GF-D8 (cell line): ENCODE data around the gene NCL.
A peak's percentile ranks its signal among the peaks of the same experiment; 100 is the strongest.

Experiments
- DNase-seq: peaks from one replicate; lab custom pipeline; 2025; lab: John Stamatoyannopoulos, UW

The NCL gene, protein sequence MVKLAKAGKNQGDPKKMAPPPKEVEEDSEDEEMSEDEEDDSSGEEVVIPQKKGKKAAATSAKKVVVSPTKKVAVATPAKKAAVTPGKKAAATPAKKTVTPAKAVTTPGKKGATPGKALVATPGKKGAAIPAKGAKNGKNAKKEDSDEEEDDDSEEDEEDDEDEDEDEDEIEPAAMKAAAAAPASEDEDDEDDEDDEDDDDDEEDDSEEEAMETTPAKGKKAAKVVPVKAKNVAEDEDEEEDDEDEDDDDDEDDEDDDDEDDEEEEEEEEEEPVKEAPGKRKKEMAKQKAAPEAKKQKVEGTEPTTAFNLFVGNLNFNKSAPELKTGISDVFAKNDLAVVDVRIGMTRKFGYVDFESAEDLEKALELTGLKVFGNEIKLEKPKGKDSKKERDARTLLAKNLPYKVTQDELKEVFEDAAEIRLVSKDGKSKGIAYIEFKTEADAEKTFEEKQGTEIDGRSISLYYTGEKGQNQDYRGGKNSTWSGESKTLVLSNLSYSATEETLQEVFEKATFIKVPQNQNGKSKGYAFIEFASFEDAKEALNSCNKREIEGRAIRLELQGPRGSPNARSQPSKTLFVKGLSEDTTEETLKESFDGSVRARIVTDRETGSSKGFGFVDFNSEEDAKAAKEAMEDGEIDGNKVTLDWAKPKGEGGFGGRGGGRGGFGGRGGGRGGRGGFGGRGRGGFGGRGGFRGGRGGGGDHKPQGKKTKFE

DNA sequence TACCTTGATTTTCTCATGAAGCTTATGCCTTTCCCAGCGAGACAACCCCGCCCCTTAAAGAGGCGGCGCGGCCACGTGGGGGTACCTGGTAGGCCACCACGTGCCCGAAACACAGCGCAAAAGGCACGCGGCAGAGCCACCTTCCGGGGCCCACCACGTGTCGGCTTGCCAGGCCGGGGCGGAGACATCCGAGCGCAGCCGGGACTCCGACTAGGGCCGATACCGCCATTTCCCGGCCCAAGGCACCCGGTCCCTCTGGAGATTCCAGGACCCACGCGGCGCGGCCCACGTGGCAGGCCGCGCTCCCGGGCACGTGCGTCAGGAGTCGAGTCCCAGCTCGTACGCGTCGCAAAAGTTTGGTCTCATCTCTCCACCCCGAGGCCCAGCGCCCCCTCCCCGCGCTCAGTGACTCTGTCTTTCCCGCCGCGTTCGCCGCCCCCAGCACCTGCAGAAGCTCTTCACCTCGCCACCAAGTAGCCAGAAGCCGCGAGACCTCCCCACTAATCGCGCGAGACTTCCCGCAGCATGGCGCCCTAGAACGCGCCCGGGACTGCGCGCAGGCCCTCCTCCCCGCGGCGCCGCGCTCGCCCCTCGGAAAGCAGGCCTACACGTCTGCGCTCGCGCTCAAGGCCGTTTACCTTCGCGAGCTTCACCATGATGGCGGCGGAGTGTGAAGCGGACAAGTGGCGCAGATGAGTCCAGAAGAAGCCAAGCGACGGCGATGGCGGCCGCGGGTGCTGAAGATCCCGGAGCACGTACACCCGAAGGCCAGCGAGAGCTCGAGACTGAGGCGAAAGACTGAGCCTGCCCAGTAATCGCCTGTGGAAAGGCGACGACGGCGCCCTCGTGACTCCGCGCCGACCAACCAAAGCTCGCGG is at the start of gene NCL:
NCL (minus strand) TSS at position 787 of the 878 bp plus-strand sequence; CDS start at position 656, 131 bp downstream.
- DNase-seq, result peak; percentile 21

DNA sequence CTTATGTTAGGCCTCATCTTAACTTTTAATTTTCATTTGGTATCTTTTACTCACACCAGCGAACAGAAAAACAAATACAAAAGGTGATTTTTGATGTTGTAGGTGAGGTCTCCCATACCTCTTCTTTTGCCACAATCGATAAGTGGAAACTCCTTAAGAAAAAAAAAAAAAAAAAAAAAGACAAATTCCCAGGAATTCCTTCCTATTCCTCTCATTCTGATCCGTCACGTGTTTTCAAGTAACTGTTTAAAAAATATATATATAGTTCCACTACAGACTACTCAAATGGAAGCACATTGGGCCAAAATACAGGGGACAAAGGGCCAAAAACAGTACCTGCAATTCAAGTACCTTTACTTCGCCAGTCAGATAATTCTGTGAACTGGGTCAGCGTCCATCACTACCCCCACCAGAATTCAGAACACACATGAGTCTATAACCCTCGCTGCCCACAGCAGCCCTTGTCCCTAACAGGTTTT is 49.5 kb upstream of the NCL start:
- no peak for DNase-seq

DNA sequence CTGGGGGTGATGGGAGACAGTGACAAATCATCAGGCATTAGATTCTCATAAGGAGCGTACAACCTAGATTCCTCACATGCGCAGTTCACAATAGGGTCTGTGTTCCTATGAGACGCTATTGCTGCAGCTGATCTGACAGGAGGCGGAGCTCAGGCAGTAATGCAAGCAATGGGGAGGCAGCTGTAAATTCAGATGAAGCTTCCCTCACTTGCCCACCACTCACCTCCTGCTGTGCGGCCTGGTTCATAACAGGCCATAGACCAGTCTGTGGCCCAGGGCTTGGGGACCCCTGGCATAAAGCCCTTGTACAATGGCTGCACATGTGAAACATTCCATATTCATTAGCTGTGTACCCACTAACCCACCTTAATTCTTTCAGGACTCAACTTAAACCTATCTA is 47.9 kb upstream of the NCL start:
- no peak for DNase-seq

DNA sequence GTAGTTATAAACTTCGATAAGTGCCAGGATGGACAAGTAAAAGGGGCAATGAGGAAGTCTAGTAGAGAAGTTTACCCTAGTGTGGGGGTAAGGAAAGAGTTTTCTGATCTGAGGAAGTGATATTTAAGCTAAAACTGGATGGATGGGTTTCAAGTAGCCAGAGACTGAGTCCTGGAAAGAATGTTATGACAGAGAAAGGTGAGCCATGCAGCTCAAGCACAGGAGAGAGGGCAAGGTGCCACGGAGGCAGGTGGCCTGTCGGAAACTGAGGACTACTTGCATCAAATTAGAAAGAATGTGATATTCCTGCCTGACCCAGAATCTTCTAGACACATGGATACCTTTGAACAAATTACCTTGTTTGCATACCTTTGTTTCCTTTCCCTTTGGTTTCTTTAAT is 39.5 kb upstream of the NCL start:
- no peak for DNase-seq

DNA sequence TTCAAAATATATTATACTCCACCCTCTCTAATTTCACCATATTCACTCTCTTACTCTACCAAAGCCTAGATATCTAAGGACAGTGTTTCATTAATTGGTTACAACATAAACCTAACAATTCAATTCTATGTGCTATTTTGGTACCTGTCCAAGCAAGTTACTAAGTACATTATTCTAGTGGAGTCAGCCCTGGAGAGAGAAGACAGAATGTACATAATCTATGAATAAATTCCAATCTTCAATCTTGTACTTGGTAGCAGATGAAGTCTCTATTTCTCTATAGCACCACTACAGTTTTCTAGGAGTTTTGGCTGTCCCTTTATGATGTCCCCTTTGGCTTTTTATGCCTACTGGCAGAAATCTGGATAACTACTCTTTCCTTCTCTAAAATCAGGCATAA is 38.3 kb upstream of the NCL start:
- DNase-seq, result no peak

DNA sequence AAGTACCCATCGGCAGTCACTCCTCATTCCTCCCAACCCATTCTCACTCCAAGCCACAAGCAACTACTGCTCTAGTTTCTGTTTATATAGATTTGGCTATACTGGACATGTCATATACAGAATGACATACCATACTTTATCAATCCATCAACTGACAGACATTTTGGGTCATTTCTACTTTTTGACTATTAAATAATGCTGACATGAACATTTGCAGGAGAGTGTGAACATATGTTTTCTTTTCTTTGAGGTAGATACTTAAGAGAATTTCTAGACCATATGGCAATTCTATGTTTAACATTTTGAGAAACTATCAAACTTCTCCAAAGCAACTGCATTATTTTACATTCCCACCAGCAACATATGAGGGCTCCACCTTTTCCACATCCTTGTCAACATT is 33.4 kb upstream of the NCL start:
- no peak for DNase-seq

DNA sequence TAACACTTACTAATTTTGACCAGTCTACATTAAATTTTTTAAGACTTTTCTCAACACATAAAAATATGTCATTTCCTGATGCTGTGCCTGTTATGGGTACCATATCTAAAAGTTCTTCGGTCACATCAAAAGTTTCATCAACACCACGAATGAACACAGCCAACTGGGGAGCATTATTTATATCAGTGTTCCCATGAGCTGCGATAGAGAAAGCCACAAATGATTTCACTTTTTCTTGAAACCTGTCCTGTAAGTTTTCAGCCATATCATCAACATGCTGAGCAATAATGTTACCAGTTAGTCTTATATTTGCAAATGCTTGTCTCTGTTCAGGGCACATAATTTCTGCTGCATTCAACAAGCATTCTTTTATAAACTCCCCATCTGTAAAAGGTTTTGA is 30.4 kb upstream of the NCL start:
- DNase-seq, result no peak

DNA sequence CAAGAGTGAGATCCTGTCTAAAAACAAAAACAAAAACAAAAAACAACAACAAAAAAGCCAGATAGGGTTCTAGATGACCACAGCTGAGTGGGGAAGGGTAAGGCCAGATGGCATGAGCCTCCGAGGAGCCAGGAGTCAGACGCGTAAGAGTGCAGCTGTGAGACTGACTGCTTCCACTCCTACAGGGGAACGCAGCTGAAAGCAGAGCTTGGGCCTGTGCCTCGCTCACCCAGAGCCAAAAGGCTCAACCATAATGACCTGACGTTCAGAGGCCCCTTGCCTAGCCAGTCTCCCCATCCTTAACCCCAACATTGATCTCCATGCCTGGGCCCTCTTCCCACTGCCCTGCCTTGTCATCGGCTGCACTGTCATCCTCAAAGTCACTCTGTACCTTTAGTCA is 26.5 kb upstream of the NCL start:
- DNase-seq, result no peak

DNA sequence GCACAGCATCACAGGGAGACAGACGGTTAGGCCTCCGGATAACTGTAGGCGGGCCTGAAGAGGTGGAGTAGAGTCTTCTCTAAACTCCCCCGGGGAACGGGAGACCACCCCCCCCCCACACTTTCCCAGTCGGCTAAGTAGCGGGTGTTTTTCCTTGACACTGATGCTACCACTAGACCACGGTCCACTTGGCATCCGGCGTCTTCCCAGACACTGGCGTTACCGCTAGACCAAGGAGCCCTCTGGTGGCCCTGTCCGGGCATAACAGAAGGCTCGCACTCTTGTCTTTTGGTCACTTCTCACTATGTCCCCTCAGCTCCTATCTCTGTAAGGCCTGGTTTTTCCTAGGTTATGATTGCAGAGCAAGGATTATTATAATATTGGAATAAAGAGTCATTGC is 25.7 kb upstream of the NCL start:
- DNase-seq, result no peak

DNA sequence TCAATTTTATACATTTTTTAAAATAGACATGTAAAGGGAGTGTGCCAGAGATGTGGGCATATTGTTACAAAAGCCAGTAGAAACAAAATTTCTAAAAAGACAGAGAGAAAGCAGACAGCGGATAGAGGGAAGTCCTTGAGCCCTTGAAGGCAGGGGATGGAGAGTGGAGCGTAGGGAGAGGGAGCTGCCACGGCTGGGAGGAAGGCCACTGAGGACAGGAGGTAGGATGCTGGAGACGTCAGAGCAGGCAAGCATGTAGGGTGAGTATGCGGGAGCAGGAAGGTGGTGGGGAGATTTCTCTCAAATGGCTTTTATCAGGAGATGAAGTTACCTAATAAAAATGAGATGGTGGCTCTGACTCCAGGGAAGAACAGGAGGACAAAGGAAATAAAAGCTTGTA is 24.0 kb upstream of the NCL start:
- no peak for DNase-seq

DNA sequence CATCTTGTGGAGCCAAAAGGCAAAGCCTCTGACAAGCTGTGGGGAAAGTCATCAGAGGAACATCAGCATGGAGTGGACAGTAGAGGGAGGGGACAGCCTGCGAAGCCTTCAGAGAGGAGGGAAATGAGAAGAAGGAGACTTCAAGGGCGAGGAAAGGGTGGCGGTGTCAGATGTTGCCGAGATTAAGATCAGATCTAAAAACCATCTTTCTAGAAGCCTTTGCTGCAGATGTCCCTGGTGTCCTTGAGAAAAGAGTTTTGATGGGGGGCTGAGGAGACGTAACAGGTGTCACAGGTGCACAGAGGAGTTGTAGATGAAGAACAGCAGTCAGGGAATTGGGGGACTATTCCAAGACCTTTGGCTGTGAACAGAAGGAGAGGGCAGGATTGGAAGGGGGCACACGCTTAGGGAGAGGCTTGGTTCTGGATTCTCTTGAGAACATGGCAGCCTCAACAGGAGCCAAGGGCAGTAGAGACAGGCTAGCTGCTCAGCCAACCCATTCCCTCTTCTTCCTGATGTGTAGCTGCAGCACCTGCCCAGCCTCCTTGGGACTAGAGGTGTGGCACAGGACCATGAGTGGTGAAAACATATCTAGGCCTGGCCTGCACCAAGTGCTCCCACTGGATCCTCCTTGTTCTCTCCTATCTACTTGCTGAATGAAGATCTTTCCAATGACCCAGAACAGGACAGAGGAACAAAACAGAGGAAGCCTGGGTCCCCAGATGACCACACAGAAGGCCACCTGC is 22.7 kb upstream of the NCL start:
- no peak for DNase-seq

DNA sequence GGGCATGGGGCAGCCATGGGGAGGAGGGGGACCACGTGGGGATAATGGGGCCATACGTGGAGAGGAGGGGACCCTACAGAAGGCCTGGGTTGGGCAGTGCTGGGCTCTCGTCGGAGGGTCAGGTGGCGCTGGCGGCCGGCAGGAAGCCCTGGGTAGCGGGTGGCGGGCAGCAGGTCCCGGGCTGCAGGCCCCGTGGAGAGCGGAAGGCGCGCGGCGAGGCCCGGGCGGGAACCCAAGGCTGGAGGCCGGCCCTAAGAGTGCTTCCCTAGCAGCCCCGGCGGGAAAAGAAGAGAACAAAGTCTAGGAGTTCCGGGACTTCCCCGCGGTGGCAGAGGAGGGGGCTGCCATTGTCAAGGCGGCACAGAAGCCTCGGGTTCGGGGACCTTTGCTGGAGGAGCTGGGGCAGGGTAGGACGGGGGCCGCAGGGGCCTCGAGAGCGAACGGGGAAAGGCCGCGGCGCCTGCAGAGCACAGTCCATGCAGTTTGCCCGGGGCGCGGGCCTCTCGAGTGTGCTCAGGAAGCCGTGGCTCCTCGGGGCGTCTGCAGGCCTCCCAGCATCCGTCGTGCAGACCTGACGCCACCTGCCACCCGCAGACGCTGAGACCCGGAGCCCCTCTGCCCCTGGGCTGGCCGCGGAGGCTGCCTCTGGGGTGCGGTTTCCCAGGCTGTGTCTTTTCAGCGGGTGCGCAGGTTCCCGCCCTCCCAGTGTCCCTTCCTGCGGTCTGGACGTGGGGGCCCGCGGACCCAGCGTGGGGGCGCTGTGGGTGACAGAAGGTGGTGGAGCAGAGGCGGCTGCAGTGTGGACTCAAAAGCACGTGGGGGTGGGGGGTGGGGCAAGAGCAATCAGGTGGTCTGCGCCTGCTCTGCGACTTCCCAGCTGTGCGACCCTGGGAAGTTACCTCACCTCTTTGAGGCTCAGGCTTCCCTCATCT is 19.4 kb upstream of the NCL start:
- DNase-seq, result peak; percentile 56

DNA sequence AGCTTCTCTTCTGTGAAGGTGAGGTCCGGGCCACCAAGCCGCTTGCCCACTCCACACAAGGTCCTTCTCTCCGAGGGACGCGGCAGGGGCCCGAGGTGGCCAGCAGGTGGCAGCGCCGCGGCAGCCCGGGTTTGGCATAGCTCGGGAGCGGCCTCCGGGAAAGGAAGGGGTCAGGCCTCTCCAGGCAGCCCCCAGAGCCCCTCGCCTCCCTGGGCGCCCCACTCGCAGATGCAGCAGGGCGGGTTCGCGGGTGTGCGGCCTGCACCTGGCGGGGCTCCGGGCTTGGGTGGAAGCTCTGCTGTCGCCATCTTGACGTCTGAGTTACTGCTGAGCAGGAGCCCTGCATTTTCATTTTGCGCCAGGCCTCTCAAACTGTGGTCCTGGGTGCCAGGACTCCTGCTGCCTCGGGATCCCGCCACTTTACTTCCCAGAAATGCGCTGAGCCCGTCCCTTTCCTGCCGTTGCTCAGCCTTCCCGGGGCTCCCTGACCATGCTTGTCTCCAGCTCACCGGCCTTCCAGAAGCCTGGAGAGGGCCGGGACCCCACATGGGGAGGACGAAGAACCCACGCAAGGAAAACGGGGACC is 18.6 kb upstream of the NCL start:
- DNase-seq, result peak; percentile 37

DNA sequence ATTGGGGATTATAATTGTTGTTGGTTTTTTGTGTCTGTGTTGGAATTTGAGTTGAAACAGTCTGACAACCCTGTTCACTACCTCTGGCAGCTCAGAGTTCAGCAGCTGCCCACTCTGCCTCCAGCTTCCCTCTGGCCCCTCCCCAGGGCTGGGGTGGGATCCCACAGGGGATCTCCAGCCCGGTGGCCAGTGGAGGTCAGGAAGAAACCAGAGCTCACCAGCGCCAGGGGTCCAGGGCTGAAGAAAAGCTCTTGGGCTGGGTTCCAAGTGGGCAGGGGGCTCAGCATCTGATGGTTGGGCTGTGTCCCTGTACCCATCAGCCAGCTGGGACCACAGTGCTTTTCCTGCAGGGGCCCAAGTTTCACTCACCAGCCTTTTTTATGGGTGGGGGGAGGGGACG is 16.5 kb upstream of the NCL start:
- DNase-seq, result no peak

DNA sequence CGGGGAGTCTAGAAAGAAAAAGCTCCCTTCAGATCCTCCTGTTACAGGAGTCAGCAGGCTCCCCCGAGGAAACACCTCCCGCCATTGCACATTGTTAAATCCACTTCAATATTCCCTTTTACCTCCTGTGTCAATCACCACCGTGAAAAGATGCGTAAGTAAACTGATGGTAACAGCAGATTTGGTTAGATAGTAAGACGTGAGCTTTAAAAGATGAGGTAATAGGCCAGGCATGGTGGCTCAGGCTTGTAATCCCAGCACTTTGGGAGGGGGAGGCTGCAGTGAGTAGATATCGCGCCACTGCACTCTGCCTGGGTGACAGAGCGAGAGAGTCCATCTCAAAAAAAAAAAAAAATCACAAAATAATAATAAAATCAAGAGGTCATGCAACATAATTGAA is 15.2 kb upstream of the NCL start:
- DNase-seq, result no peak

DNA sequence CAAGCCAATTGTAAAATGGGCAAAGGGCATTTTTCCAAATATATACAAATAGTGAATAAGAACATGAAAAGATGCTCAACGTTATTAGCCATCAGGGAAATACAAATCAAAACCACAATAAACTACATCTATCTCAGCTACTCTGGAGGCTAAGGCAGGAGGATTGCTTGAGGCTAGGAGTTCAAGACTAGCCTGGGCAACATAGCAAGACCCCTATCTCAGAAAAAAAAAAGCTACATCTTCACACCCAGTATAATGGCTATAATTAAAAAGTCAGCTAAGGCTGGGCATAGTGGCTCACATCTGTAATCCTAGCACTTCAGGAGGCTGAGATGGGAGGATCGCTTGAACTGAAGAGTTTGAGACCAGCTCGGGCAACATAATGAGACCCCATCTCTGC is 12.6 kb upstream of the NCL start:
- no peak for DNase-seq

DNA sequence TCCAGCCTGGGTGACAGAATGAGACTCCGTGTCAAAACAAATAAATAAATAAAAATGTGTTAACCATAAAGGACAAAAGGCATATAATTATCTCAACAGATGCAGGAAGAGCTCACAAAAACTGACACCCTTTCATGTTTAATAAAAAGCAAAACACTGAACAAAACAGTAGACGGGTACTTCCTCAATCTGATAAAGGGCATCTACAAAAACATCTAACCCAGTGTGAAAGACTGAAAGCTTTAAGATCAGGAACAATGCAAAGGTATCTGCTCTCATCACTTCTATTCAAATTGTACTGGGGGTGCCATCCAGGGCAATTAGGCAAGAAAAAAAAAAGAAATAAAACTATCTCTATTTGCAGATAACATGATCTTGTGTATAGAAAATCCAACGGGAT is 11.7 kb upstream of the NCL start:
- DNase-seq, result no peak

DNA sequence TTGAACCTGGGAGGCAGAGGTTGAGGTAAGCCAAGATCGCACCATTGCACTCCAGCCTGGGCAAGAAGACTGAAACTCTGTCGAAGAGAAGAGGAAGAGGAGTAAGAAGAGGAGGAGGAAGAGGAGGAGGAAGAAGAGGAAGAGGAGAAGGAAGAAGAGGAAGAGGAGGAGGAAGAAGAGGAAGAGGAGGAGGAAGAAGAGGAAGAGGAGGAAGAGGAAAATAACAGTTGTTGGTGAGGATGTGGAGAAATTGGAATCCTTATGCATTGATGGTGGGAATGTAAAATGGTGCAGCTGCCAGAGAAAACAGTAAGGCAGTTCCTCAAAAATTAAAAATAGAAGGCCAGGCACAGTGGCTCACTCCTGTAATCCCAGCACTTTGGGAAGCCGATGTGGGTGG is 8.5 kb upstream of the NCL start:
- no peak for DNase-seq

DNA sequence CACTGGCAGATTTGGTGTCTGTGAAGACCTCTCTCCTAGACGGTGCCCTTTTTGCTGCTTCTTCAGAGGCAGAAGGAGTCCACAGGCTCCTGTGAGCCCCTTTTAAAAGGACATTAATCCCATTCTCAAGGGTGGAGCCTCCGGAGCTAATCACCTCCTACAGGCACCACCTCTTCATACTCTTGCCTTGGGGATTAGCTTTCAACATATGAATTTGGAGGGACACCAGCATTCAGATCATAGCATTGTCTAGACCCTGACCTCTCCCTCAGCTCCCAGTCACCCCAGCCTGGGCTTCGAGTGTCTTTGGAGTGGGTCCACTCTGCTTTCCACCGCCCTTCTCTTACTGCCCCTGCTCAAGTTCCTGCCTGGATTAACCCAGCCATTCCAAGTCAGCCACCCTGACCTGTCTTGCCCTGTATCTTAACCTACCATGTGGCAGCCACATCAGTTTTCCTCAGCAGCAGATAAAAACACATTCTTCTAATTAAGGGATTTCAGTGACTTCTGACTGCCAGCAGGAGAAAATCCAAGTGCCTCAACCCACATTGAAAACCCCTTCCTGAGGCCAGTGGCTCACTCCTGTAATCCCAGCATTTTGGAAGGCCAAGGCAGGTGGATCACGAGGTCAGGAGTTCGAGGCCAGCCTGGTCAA is 6.1 kb upstream of the NCL start:
- DNase-seq, result no peak

DNA sequence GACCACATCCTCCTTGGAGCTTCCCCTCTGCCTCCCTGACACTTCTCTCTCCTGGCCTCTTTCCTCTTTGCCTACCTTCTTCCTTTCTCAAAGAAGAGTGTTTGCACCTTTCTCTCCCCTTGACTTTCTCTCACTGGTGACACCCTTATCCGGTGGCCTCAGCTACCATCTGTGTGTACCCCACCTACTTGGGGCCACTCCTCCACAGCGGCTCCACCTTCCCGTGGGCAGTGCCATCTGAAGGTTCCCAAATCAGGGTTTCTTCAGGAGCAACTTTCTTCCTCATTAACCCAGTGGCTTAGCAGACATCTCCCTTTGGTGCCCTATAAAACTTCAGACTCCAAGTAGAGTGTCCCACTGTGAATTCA is 5.3 kb upstream of the NCL start:
- DNase-seq, result no peak
